ENCODE results near the gene ATG4C.

The ATG4C gene

DNA sequence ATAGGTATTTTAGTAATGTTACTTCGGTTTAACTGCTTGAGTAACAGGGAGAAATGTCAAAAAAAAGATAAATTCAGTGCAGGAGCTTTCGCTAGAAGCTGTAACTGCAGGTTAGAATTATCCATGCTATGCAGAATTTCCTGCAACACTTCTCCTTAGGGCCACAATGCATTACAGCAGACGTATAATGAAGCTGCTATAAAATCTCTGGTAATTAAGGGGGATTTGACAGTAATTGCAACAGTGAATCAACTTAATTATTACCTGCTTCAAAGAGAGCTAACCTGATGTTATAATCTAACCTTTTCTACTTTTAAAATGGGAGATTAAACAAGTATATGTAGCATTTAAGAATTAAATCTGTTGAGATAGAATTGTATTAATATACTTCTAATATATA lies 92.6 kb downstream of the ATG4C start:
- no peaks in the 10 kb centered on the region for H3K36me3 ChIP-seq (ENCODE audit: control insufficient read depth in 5 of 5, insufficient read depth in 5 of 5, low read length in 5 of 5)
- no peak overlapping the region for H3K4me3 ChIP-seq (ENCODE audit: low read depth in 1 of 5, low read length in 5 of 5)
- H3K27ac ChIP-seq (ENCODE audit: low read depth, low read length), result no peak overlapping the region
- H3K9me3 ChIP-seq (ENCODE audit: control insufficient read depth in 5 of 5, low read length in 5 of 5), result peaks cover 2 to 7% (median 4%) of the 10 kb centered on the region in 5 donors
- H3K27me3 ChIP-seq (ENCODE audit: control insufficient read depth in 5 of 5, insufficient read depth in 4 of 5, low read length in 5 of 5), result no peaks in the 10 kb centered on the region
- no peaks in the 10 kb centered on the region for H3K4me1 ChIP-seq (ENCODE audit: control insufficient read depth in 5 of 5, insufficient read depth in 5 of 5, low read length in 5 of 5)
- no peak overlapping the region for H3K9ac ChIP-seq (ENCODE audit: low read length in 5 of 5)

GRCh38 chr1:62877579-62877978 lies 93.6 kb downstream of the ATG4C start:
- H3K27ac ChIP-seq (ENCODE audit: low read depth, low read length), result no peak overlapping the region
- no peak overlapping the region for H3K9ac ChIP-seq (ENCODE audit: low read length in 5 of 5)
- H3K9me3 ChIP-seq (ENCODE audit: control insufficient read depth in 5 of 5, low read length in 5 of 5), result peaks cover 2 to 7% (median 4%) of the 10 kb centered on the region in 5 donors
- H3K27me3 ChIP-seq (ENCODE audit: control insufficient read depth in 5 of 5, insufficient read depth in 4 of 5, low read length in 5 of 5), result no peaks in the 10 kb centered on the region
- no peaks in the 10 kb centered on the region for H3K36me3 ChIP-seq (ENCODE audit: control insufficient read depth in 5 of 5, insufficient read depth in 5 of 5, low read length in 5 of 5)
- H3K4me3 ChIP-seq (ENCODE audit: low read depth in 1 of 5, low read length in 5 of 5), result no peak overlapping the region
- H3K4me1 ChIP-seq (ENCODE audit: control insufficient read depth in 5 of 5, insufficient read depth in 5 of 5, low read length in 5 of 5), result no peaks in the 10 kb centered on the region

DNA sequence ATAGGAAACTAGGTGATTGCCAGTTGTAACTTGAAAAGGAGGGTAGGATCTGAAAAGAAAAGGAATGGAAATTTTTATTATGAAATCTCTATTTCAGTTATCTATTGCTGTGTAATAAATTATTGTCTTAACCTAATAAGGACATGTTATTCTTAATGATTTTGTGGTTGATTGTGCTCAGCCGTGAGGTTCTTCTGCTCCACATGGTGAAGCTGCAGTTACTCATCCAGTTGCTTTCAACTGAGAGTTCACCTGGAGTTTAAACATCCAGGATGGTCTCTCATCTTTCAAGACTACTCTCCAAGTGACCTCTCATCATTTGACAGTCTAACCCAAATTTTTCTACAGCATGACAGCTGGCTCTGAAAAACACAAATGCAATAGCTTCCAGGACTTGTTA lies 96.0 kb downstream of the ATG4C start:
- Histone ChIP-seq H3K9ac (ENCODE audit: low read length in 5 of 5) (no peak overlapping the region), H3K4me1 (ENCODE audit: control insufficient read depth in 5 of 5, insufficient read depth in 5 of 5, low read length in 5 of 5) (no peaks in the 10 kb centered on the region), H3K9me3 (ENCODE audit: control insufficient read depth in 5 of 5, low read length in 5 of 5) (peaks cover 2 to 7% (median 4%) of the 10 kb centered on the region in 5 donors), H3K27ac (ENCODE audit: low read depth, low read length) (no peak overlapping the region), H3K4me3 (ENCODE audit: low read depth in 1 of 5, low read length in 5 of 5) (no peak overlapping the region), H3K36me3 (ENCODE audit: control insufficient read depth in 5 of 5, insufficient read depth in 5 of 5, low read length in 5 of 5) (no peaks in the 10 kb centered on the region), H3K27me3 (ENCODE audit: control insufficient read depth in 5 of 5, insufficient read depth in 4 of 5, low read length in 5 of 5) (no peaks in the 10 kb centered on the region)

DNA sequence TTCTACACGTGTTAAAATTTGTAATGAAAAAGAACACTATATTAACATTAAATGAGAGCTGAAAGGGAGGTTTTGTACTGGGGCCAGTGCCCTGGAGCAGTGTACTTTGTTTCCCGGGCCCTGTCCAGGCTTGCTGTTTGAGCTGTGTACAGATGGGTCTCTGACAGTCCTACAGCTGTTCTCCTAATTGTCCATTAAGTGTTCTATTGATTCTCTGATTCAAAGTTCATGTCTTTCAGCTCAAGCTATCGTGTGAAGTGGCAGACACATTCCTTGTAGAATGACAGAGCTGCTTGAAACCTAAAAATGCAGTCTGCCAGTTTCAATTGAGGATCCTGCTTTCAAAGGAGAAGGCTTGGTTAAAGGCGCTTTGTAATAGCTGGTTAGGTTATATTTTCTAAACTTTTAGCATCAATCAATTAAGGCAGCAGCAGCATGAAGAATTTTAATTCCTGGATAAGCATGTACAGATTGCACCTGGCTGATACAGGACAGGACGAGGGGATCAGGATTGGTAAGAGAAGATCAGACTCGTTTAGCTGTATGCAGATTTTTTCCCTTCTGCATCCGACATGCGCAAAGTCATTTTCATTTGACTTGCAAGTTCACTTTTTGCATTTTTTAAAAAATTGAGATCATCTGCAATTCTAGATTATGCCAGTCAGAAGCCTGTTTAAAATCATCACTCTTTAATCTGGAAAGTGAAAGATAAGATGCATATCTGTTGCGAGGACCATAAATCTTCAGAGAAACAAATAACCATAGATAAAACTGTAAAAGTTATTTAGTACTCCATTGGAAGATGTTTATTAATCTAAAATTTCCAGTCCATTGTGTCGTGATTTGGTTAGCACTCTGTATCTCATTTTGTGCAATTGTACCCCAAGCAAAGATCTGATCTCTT lies 98.5 kb downstream of the ATG4C start:
- Histone ChIP-seq H3K27ac (ENCODE audit: low read depth, low read length) (no peak overlapping the region), H3K4me3 (ENCODE audit: low read depth in 1 of 5, low read length in 5 of 5) (no peak overlapping the region)

DNA sequence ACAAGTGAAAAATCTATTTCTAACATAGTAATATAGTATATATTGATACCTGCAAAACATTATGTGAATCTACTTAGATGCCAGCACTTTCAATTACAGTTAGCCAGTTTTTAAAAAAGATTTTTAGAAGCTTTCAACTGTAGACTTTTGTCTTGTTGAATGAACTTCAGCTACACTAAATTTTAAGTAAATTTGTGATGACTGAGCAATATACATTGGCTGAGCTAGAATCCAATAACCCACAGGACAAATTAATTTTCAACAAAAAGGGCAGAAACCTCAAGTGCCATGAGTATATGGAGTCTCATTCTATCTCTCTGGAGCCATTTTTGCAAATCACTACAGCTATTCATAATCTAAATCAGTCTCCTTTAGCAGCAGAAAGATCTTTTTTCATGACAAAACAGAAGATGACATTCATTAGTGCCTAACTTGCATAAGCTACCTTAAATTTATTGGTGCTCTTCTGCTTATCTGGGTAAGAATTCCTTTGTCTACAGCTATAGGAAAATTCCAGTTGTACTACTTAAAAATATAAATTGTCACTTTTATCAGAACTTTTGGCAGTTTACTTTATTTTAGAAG lies 100.3 kb downstream of the ATG4C start:
- H3K36me3 ChIP-seq (ENCODE audit: control insufficient read depth in 5 of 5, insufficient read depth in 5 of 5, low read length in 5 of 5), result no peaks in the 10 kb centered on the region
- no peak overlapping the region for H3K4me3 ChIP-seq (ENCODE audit: low read depth in 1 of 5, low read length in 5 of 5)
- no peak overlapping the region for H3K27ac ChIP-seq (ENCODE audit: low read depth, low read length)
- no peak overlapping the region for H3K9ac ChIP-seq (ENCODE audit: low read length in 5 of 5)
- no peaks in the 10 kb centered on the region for H3K4me1 ChIP-seq (ENCODE audit: control insufficient read depth in 5 of 5, insufficient read depth in 5 of 5, low read length in 5 of 5)
- peaks cover 0 to 3% (median 0%) of the 10 kb centered on the region in 5 donors for H3K27me3 ChIP-seq (ENCODE audit: control insufficient read depth in 5 of 5, insufficient read depth in 4 of 5, low read length in 5 of 5)
- peaks cover 2 to 7% (median 4%) of the 10 kb centered on the region in 5 donors for H3K9me3 ChIP-seq (ENCODE audit: control insufficient read depth in 5 of 5, low read length in 5 of 5)

More for the DNA sequence above, 98.5 kb downstream of the ATG4C start:
- Histone ChIP-seq H3K9ac (ENCODE audit: low read length in 5 of 5) (no peak overlapping the region), H3K36me3 (ENCODE audit: control insufficient read depth in 5 of 5, insufficient read depth in 5 of 5, low read length in 5 of 5) (no peaks in the 10 kb centered on the region), H3K27me3 (ENCODE audit: control insufficient read depth in 5 of 5, insufficient read depth in 4 of 5, low read length in 5 of 5) (no peaks in the 10 kb centered on the region), H3K9me3 (ENCODE audit: control insufficient read depth in 5 of 5, low read length in 5 of 5) (peaks cover 2 to 7% (median 4%) of the 10 kb centered on the region in 5 donors), H3K4me1 (ENCODE audit: control insufficient read depth in 5 of 5, insufficient read depth in 5 of 5, low read length in 5 of 5) (no peaks in the 10 kb centered on the region)

- no peaks in the 10 kb centered on the region for H3K9me3 ChIP-seq (ENCODE audit: control insufficient read depth in 5 of 5, low read length in 5 of 5)
- no peaks in the 10 kb centered on the region for H3K36me3 ChIP-seq (ENCODE audit: control insufficient read depth in 5 of 5, insufficient read depth in 5 of 5, low read length in 5 of 5)
- H3K4me3 ChIP-seq (ENCODE audit: low read depth in 1 of 5, low read length in 5 of 5), result no peak overlapping the region
- H3K27ac ChIP-seq (ENCODE audit: low read depth, low read length), result no peak overlapping the region
- H3K4me1 ChIP-seq (ENCODE audit: control insufficient read depth in 5 of 5, insufficient read depth in 5 of 5, low read length in 5 of 5), result no peaks in the 10 kb centered on the region
- peaks cover 0 to 3% (median 0%) of the 10 kb centered on the region in 5 donors for H3K27me3 ChIP-seq (ENCODE audit: control insufficient read depth in 5 of 5, insufficient read depth in 4 of 5, low read length in 5 of 5)
- H3K9ac ChIP-seq (ENCODE audit: low read length in 5 of 5), result no peak overlapping the region
Observed at GRCh38 chr1:62887799-62888507, 104.0 kb downstream of the ATG4C start.

- Histone ChIP-seq H3K27ac (ENCODE audit: low read depth, low read length) (no peak overlapping the region), H3K4me3 (ENCODE audit: low read depth in 1 of 5, low read length in 5 of 5) (no peak overlapping the region), H3K27me3 (ENCODE audit: control insufficient read depth in 5 of 5, insufficient read depth in 4 of 5, low read length in 5 of 5) (peaks cover 0 to 3% (median 0%) of the 10 kb centered on the region in 5 donors), H3K4me1 (ENCODE audit: control insufficient read depth in 5 of 5, insufficient read depth in 5 of 5, low read length in 5 of 5) (no peaks in the 10 kb centered on the region), H3K36me3 (ENCODE audit: control insufficient read depth in 5 of 5, insufficient read depth in 5 of 5, low read length in 5 of 5) (no peaks in the 10 kb centered on the region), H3K9me3 (ENCODE audit: control insufficient read depth in 5 of 5, low read length in 5 of 5) (no peaks in the 10 kb centered on the region), H3K9ac (ENCODE audit: low read length in 5 of 5) (no peak overlapping the region)
Observed at GRCh38 chr1:62891956-62892562, 108.1 kb downstream of the ATG4C start.

GRCh38 chr1:62897788-62898187 lies 113.9 kb downstream of the ATG4C start:
- H3K9ac ChIP-seq (ENCODE audit: low read length in 5 of 5), result no peak overlapping the region
- no peak overlapping the region for H3K4me3 ChIP-seq (ENCODE audit: low read depth in 1 of 5, low read length in 5 of 5)
- H3K36me3 ChIP-seq (ENCODE audit: control insufficient read depth in 5 of 5, insufficient read depth in 5 of 5, low read length in 5 of 5), result no peaks in the 10 kb centered on the region
- no peaks in the 10 kb centered on the region for H3K4me1 ChIP-seq (ENCODE audit: control insufficient read depth in 5 of 5, insufficient read depth in 5 of 5, low read length in 5 of 5)
- H3K9me3 ChIP-seq (ENCODE audit: control insufficient read depth in 5 of 5, low read length in 5 of 5), result no peaks in the 10 kb centered on the region
- H3K27ac ChIP-seq (ENCODE audit: low read depth, low read length), result no peak overlapping the region
- H3K27me3 ChIP-seq (ENCODE audit: control insufficient read depth in 5 of 5, insufficient read depth in 4 of 5, low read length in 5 of 5), result no peaks in the 10 kb centered on the region

DNA sequence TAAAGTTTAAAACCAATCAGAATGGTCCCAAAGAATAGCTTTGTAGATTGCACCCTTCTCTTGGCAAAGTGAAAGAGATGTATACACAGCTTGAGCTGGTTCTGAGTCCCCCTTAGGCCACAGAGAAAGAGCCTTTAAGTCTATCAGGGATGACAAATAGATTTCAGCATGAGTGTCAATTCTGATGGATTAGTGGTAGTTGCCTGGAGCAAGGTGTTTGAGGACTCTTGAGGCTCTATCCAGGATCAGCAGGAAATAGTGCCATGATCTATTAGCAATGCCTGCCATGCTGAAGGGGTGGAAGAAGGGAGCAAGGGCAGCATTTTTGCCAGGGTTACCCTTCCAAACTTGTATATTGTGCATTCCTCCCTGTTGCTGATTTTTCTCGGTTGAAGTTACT lies 116.6 kb downstream of the ATG4C start:
- no peak overlapping the region for H3K9ac ChIP-seq (ENCODE audit: low read length in 5 of 5)
- no peak overlapping the region for H3K4me3 ChIP-seq (ENCODE audit: low read depth in 1 of 5, low read length in 5 of 5)

More for the DNA sequence above, 116.6 kb downstream of the ATG4C start:
- Histone ChIP-seq H3K9me3 (ENCODE audit: control insufficient read depth in 5 of 5, low read length in 5 of 5) (no peaks in the 10 kb centered on the region), H3K4me1 (ENCODE audit: control insufficient read depth in 5 of 5, insufficient read depth in 5 of 5, low read length in 5 of 5) (no peaks in the 10 kb centered on the region), H3K36me3 (ENCODE audit: control insufficient read depth in 5 of 5, insufficient read depth in 5 of 5, low read length in 5 of 5) (no peaks in the 10 kb centered on the region), H3K27ac (ENCODE audit: low read depth, low read length) (no peak overlapping the region), H3K27me3 (ENCODE audit: control insufficient read depth in 5 of 5, insufficient read depth in 4 of 5, low read length in 5 of 5) (no peaks in the 10 kb centered on the region)

All from subcutaneous abdominal adipose tissue (tissue), 5 donors.